IPS DF 6.9 (cell line): ENCODE measurements around the gene MRPS23.

Source experiments
- DNase-seq: peaks from one replicate; pipeline ENCODE4 v3.0.0-alpha.2; 2013; ENCODE audit warnings: low read depth, low spot score
- H3K27ac ChIP-seq: one replicate; pipeline ENCODE4 v1.5.1; 2013; ENCODE audit warnings: low read length, control low read depth
- H3K27me3 ChIP-seq: 2 replicates; pipeline ENCODE4 v1.6.1; 2013; ENCODE audit warnings: mild to moderate bottlenecking, low read length; ENCODE audit not compliant: control insufficient read depth, insufficient read depth
- H3K36me3 ChIP-seq: 2 replicates; pipeline ENCODE4 v1.6.1; 2013; ENCODE audit warnings: low read length; ENCODE audit not compliant: control insufficient read depth, insufficient read depth
- H3K4me1 ChIP-seq: 2 replicates; pipeline ENCODE4 v1.6.1; 2013; ENCODE audit warnings: low read length; ENCODE audit not compliant: control insufficient read depth, insufficient read depth
- H3K4me3 ChIP-seq: 2 replicates; pipeline ENCODE4 v1.5.1; 2013; ENCODE audit warnings: mild to moderate bottlenecking, low read length
- H3K9me3 ChIP-seq: 2 replicates; pipeline ENCODE4 v1.6.1; 2013; ENCODE audit warnings: low read length, inconsistent platforms; ENCODE audit not compliant: control insufficient read depth, insufficient read depth
- WGBS: extraction: QIAGEN DNeasy Blood & Tissue Kit; methylation state at CpG from one replicate; pipeline ENCODE4 v1.1.7; 2013; ENCODE audit warnings: mixed read lengths, missing lambda C conversion rate; ENCODE audit not compliant: insufficient read length, insufficient coverage; 5-methylcytosine and 5-hydroxymethylcytosine counted together

Gene MRPS23

GRCh38 chr17:57835333-57835900 is 14.4 kb downstream of the MRPS23 start:
- Histone ChIP-seq H3K36me3 (peaks cover 10% of the 10 kb centered on the region; the same call in 1 of the 2 replicates), H3K4me1 (0 out of 2 replicates have a peak, but pooled peaks cover 2% of the 10 kb centered on the region), H3K27me3 (no peaks in the 10 kb centered on the region), H3K4me3 (no peak overlapping the region), H3K27ac (no peak overlapping the region), H3K9me3 (no peaks in the 10 kb centered on the region)
- WGBS: no CpG with 5 or more reads among the region's 2 CpGs
- no peak for DNase-seq

- H3K4me1 ChIP-seq: 0 out of 2 replicates have a peak, but pooled peaks cover 2% of the 10 kb centered on the region
- no peaks in the 10 kb centered on the region for H3K9me3 ChIP-seq
- H3K4me3 ChIP-seq: no peak overlapping the region
- no peaks in the 10 kb centered on the region for H3K27me3 ChIP-seq
- WGBS: no CpG with 5 or more reads among the region's 13 CpGs
- H3K27ac ChIP-seq: no peak overlapping the region
- peaks cover 7% of the 10 kb centered on the region; the same call in 1 of the 2 replicates for H3K36me3 ChIP-seq
- no peak for DNase-seq
These were observed 15.6 kb downstream of the MRPS23 start for GRCh38 chr17:57834146-57834741.

GRCh38 chr17:57833179-57833939 is 16.5 kb downstream of the MRPS23 start:
- WGBS: no CpG with 5 or more reads among the region's 13 CpGs
- no peaks in the 10 kb centered on the region for H3K27me3 ChIP-seq
- no peak overlapping the region for H3K27ac ChIP-seq
- no peaks in the 10 kb centered on the region for H3K9me3 ChIP-seq
- H3K36me3 ChIP-seq: no peaks in the 10 kb centered on the region
- DNase-seq: peak; percentile 55
- no peak overlapping the region for H3K4me3 ChIP-seq
- 0 out of 2 replicates have a peak, but pooled peaks cover 2% of the 10 kb centered on the region for H3K4me1 ChIP-seq

GRCh38 chr17:57832314-57833178 is 17.3 kb downstream of the MRPS23 start:
- H3K36me3 ChIP-seq: no peaks in the 10 kb centered on the region
- WGBS: no CpG with 5 or more reads among the region's 12 CpGs
- H3K27ac ChIP-seq: no peak overlapping the region
- H3K4me1 ChIP-seq: 0 out of 2 replicates have a peak, but pooled peaks cover 2% of the 10 kb centered on the region
- H3K9me3 ChIP-seq: no peaks in the 10 kb centered on the region
- no peak for DNase-seq
- H3K4me3 ChIP-seq: no peak overlapping the region
- no peaks in the 10 kb centered on the region for H3K27me3 ChIP-seq

- no peak for DNase-seq
- Histone ChIP-seq H3K4me3 (no peak overlapping the region), H3K9me3 (no peaks in the 10 kb centered on the region), H3K27ac (no peak overlapping the region), H3K27me3 (no peaks in the 10 kb centered on the region), H3K36me3 (no peaks in the 10 kb centered on the region), H3K4me1 (0 out of 2 replicates have a peak, but pooled peaks cover 2% of the 10 kb centered on the region)
- WGBS: no CpG with 5 or more reads among the region's 7 CpGs
These were observed 19.0 kb downstream of the MRPS23 start for GRCh38 chr17:57830880-57831279.

GRCh38 chr17:57823469-57824401 is 26.1 kb downstream of the MRPS23 start:
- Histone ChIP-seq H3K27ac (no peak overlapping the region), H3K9me3 (no peaks in the 10 kb centered on the region), H3K4me1 (no peaks in the 10 kb centered on the region), H3K4me3 (no peak overlapping the region), H3K36me3 (no peaks in the 10 kb centered on the region), H3K27me3 (no peaks in the 10 kb centered on the region)
- no peak for DNase-seq
- WGBS: no CpG with 5 or more reads among the region's 15 CpGs

- H3K4me1 ChIP-seq: no peaks in the 10 kb centered on the region
- no peak overlapping the region for H3K27ac ChIP-seq
- H3K4me3 ChIP-seq: no peak overlapping the region
- no peaks in the 10 kb centered on the region for H3K36me3 ChIP-seq
- WGBS: no CpG with 5 or more reads among the region's 5 CpGs
- no peak for DNase-seq
- H3K27me3 ChIP-seq: no peaks in the 10 kb centered on the region
- H3K9me3 ChIP-seq: no peaks in the 10 kb centered on the region
These were observed 30.0 kb downstream of the MRPS23 start for GRCh38 chr17:57819867-57820266.

GRCh38 chr17:57819285-57819684 is 30.6 kb downstream of the MRPS23 start:
- Histone ChIP-seq H3K27ac (no peak overlapping the region), H3K36me3 (no peaks in the 10 kb centered on the region), H3K4me3 (no peak overlapping the region), H3K9me3 (no peaks in the 10 kb centered on the region), H3K27me3 (no peaks in the 10 kb centered on the region), H3K4me1 (no peaks in the 10 kb centered on the region)
- no peak for DNase-seq
- no CpG with 5 or more reads among the region's 2 CpGs for WGBS

GRCh38 chr17:57818066-57818465 is 31.8 kb downstream of the MRPS23 start:
- WGBS: no CpG with 5 or more reads among the region's 9 CpGs
- H3K36me3 ChIP-seq: no peaks in the 10 kb centered on the region
- no peaks in the 10 kb centered on the region for H3K9me3 ChIP-seq
- H3K4me3 ChIP-seq: no peak overlapping the region
- no peaks in the 10 kb centered on the region for H3K4me1 ChIP-seq
- no peak overlapping the region for H3K27ac ChIP-seq
- no peak for DNase-seq
- H3K27me3 ChIP-seq: no peaks in the 10 kb centered on the region
